Osteoblast (primary cell): Measurements from ENCODE around the gene ZNRF2. TPM values are rescaled to one million over a fixed set of nuclear protein-coding genes. Genes with fewer than 3 reads are reported as not detected.

Experiments used
- DNase-seq: peaks from one replicate; pipeline ENCODE4 v3.0.0; 2011; ENCODE audit warnings: low spot score, mixed read lengths; ENCODE audit not compliant: insufficient read length; ENCODE audit errors: missing footprints
- H2AFZ ChIP-seq: 2 replicates; pipeline ENCODE4 v1.6.0; 2011; ENCODE audit warnings: mild to moderate bottlenecking, low read length
- H3K27ac ChIP-seq: 2 replicates; pipeline ENCODE4 v1.5.1; 2011; ENCODE audit warnings: mild to moderate bottlenecking, low read depth, low read length, moderate library complexity
- H3K27me3 ChIP-seq: 2 replicates; pipeline ENCODE4 v1.6.0; 2012; ENCODE audit warnings: mild to moderate bottlenecking, control low read depth, inconsistent platforms, low read length, moderate library complexity; ENCODE audit not compliant: insufficient read depth
- H3K36me3 ChIP-seq: 2 replicates; pipeline ENCODE4 v1.5.1; 2011; ENCODE audit warnings: mild to moderate bottlenecking, low read length, control low read depth, moderate library complexity; ENCODE audit not compliant: insufficient read depth
- H3K4me1 ChIP-seq: 2 replicates; pipeline ENCODE4 v1.5.1; 2011; ENCODE audit warnings: mild to moderate bottlenecking, low read length, control low read depth, moderate library complexity; ENCODE audit not compliant: insufficient read depth
- H3K4me2 ChIP-seq: 2 replicates; pipeline ENCODE4 v1.6.0; 2011; ENCODE audit warnings: mild to moderate bottlenecking, low read length; ENCODE audit not compliant: insufficient read depth
- H3K4me3 ChIP-seq: fragments of 200-600 bp; sonication (generic); 3 replicates; pipeline ENCODE4 v1.5.1; 2012; ENCODE audit warnings: mild to moderate bottlenecking, low read length, inconsistent platforms; ENCODE audit not compliant: insufficient read depth
- H3K79me2 ChIP-seq: 2 replicates; pipeline ENCODE4 v1.6.0; 2012; ENCODE audit warnings: mild to moderate bottlenecking, low read length, control low read depth, inconsistent platforms; ENCODE audit not compliant: insufficient read depth
- H3K9me3 ChIP-seq: 2 replicates; pipeline ENCODE4 v1.5.1; 2011; ENCODE audit warnings: low read depth, low read length, control low read depth
- H4K20me1 ChIP-seq: 2 replicates; pipeline ENCODE4 v1.6.0; 2012; ENCODE audit warnings: mild to moderate bottlenecking, low read length, control low read depth; ENCODE audit not compliant: insufficient read depth
- total RNA-seq: library from RNA; depleted of rRNA; stranded (reverse); fragments of >200 nt; gene quantifications from 2 replicates; pipeline ENCODE4 v1.2.3, GENCODE V29; 2012
- TF ChIP-seq, protein P1 (sequence below): IDR thresholded peaks from 2 replicates; pipeline ENCODE4 v1.5.1; 2011; ENCODE audit warnings: mild to moderate bottlenecking, low read depth, low read length, moderate library complexity; ENCODE audit errors: extremely low read depth

The ZNRF2 gene
- total RNA-seq, 1 donor, result 12.7 TPM

DNA sequence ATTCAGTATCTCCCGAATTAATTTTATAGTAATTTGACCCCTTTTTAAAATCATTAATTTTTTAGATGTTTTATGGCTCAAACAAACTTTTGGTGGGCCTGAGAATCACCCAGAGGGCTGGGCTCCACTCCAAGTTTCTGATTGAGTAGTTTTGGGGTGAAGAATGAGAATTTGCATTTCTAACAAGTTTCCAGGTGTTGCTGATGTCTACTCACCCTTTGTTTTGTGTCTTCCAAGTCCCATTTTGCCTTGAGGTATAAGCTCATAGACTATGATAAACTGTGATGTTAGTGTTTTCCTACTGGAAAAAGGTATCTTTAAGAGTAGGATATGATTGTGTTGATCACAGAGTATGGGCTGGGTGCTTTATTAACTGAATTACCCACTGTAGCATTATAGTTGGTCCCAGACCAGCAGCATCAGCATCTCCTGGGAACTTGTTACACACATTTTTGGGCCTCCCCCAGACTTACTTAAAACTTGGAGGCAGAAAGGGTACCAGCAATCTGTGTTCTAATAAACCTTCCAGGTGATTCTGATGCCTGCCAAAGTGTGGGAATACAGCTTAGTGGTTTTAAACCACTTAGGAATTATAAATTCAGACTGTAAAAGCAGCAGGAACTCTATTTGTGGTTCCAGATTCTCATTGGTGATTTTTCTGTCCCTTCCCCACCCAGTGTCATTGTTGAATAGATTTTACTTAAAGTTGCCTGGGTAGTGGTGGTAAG is 19.1 kb downstream of the ZNRF2 start:
- Histone ChIP-seq H2AFZ (no peak overlapping the region), H4K20me1 (no peaks in the 10 kb centered on the region), H3K4me1 (no peaks in the 10 kb centered on the region), H3K9me3 (no peaks in the 10 kb centered on the region), H3K36me3 (no peaks in the 10 kb centered on the region), H3K79me2 (peaks cover 15% of the 10 kb centered on the region), H3K4me3 (no peak overlapping the region), H3K27me3 (no peaks in the 10 kb centered on the region), H3K27ac (no peak overlapping the region), H3K4me2 (no peak overlapping the region)
- TF ChIP-seq, protein P1, sequence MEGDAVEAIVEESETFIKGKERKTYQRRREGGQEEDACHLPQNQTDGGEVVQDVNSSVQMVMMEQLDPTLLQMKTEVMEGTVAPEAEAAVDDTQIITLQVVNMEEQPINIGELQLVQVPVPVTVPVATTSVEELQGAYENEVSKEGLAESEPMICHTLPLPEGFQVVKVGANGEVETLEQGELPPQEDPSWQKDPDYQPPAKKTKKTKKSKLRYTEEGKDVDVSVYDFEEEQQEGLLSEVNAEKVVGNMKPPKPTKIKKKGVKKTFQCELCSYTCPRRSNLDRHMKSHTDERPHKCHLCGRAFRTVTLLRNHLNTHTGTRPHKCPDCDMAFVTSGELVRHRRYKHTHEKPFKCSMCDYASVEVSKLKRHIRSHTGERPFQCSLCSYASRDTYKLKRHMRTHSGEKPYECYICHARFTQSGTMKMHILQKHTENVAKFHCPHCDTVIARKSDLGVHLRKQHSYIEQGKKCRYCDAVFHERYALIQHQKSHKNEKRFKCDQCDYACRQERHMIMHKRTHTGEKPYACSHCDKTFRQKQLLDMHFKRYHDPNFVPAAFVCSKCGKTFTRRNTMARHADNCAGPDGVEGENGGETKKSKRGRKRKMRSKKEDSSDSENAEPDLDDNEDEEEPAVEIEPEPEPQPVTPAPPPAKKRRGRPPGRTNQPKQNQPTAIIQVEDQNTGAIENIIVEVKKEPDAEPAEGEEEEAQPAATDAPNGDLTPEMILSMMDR, result no peak
- no peak for DNase-seq

DNA sequence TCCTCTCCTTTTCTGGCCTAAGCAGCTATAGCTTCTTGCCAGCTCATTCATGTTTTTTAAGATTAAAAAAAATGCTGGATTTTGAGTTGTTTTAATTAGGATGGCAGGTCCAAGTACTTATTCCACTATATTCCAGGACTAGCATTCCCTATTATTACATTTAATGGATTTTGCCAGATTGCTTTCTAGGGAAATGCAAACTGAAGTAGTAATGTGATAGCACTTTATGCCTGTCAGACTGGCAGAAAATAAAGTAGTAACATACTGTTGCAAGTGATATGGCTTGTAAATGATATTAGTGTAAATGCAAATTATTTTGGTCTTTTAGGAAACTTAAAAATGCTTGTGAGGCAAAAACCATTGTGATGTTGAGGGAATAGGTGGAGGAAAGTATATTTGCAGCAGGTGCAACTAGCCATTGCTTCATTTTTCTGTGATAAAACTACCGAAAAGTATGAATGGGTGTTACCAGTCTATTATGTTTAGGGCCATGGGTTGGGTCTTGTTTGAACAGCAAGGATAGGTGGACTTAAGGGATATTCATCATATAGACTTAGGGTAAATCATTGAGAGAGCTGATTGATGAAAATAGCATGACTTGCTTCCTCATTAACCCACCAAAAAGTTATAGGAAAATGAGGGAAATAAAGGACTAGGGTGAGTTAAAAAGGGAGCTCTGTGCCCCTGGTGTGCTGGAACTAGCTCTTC is 19.9 kb downstream of the ZNRF2 start:
- H3K36me3 ChIP-seq, result no peaks in the 10 kb centered on the region
- no peak overlapping the region for H3K4me3 ChIP-seq
- H3K9me3 ChIP-seq, result no peaks in the 10 kb centered on the region
- H3K4me1 ChIP-seq, result no peaks in the 10 kb centered on the region
- no peaks in the 10 kb centered on the region for H3K27me3 ChIP-seq
- no peak overlapping the region for H2AFZ ChIP-seq
- no peak overlapping the region for H3K4me2 ChIP-seq
- no peaks in the 10 kb centered on the region for H4K20me1 ChIP-seq
- TF ChIP-seq, protein P1, result no peak
- peaks cover 15% of the 10 kb centered on the region for H3K79me2 ChIP-seq
- no peak for DNase-seq
- H3K27ac ChIP-seq, result no peak overlapping the region

DNA sequence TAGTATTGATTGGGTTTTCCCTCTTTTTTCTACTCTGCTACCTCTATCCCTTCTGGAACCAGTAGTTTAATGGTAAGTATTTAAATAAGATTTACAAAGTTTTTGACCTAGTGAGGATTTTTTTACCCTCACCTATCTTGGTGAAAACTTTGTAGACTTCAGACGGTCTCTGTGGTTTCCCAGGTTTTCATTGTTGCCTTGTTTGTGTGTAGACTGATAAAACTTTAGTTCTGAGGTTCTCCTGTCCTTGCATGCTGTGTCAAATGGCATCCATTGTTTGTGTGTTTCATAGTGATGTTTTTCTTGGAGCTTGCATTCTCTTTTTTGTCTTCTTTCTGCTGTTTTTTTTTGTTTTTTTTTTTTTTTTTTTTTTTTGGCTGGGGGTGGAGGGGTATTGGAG is 22.6 kb downstream of the ZNRF2 start:
- Histone ChIP-seq H4K20me1 (no peaks in the 10 kb centered on the region), H3K36me3 (no peaks in the 10 kb centered on the region), H3K27ac (no peak overlapping the region), H3K4me3 (no peak overlapping the region), H3K4me1 (no peaks in the 10 kb centered on the region), H3K27me3 (no peaks in the 10 kb centered on the region), H3K4me2 (no peak overlapping the region), H3K79me2 (peaks cover 17% of the 10 kb centered on the region), H3K9me3 (no peaks in the 10 kb centered on the region), H2AFZ (no peak overlapping the region)
- TF ChIP-seq, protein P1, result no peak
- DNase-seq, result no peak

DNA sequence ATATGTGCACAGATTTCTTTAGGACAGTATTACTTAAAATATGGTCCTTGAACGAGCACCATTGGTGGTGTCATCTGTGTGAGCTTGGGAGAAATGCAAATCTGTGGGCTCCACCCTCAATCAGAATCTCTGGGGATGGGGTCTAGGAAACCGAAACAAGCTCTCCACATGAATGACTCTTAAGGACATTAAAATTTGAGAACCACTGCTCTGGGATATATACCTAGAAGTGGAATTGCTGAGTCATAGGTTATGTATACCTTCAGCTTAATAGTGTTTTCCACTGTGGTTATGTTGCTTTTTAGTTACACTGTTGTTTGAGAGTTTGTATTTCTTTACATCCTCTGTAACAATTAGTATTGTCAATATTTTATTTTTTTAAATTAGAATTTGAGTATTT is 24.0 kb downstream of the ZNRF2 start:
- Histone ChIP-seq H3K27me3 (no peaks in the 10 kb centered on the region), H2AFZ (no peak overlapping the region), H3K79me2 (peaks cover 16% of the 10 kb centered on the region), H3K4me1 (no peaks in the 10 kb centered on the region), H4K20me1 (no peaks in the 10 kb centered on the region), H3K4me2 (no peak overlapping the region), H3K36me3 (no peaks in the 10 kb centered on the region), H3K4me3 (no peak overlapping the region), H3K27ac (no peak overlapping the region), H3K9me3 (no peaks in the 10 kb centered on the region)
- TF ChIP-seq, protein P1, result no peak
- no peak for DNase-seq
